GM12892 (cell line): Measurements from ENCODE around the gene ATIC.

Source experiments
- POLR2A ChIP-seq: IDR thresholded peaks from 2 replicates; pipeline ENCODE4 v1.6.1; 2011; ENCODE audit warnings: low read depth, low read length, control low read depth
- POLR2AphosphoS5 ChIP-seq: IDR thresholded peaks from 2 replicates; pipeline ENCODE4 v1.6.1; 2011; ENCODE audit warnings: low read depth, low read length, control low read depth
- TAF1 ChIP-seq: IDR thresholded peaks from 2 replicates; pipeline ENCODE4 v1.6.1; 2011; ENCODE audit warnings: low read depth, mild to moderate bottlenecking, control low read depth, low read length, borderline replicate concordance

DNA sequence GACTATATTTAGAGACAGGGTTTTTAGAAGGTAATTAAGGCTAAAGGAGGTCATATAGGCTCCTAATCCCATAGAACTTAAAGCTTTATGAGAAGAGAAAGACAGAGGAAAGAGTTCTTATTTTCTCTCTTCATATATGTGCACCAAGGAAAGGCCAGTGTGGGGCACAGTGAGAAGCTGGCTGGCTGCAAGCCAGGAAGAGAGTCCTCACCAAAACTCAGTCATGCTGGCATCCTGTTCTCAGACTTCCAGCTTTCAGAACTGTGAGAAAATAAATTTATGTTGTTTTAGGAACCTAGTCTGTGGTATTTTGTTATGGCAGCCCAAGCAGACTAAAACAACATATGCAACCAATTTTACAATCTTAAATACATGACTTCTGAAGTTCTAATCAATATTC is 31.5 kb upstream of the ATIC start:
- TF ChIP-seq POLR2A (no peak), POLR2AphosphoS5 (no peak), TAF1 (no peak)
